Measurements from ENCODE around the gene SCIN.

Gene SCIN

DNA sequence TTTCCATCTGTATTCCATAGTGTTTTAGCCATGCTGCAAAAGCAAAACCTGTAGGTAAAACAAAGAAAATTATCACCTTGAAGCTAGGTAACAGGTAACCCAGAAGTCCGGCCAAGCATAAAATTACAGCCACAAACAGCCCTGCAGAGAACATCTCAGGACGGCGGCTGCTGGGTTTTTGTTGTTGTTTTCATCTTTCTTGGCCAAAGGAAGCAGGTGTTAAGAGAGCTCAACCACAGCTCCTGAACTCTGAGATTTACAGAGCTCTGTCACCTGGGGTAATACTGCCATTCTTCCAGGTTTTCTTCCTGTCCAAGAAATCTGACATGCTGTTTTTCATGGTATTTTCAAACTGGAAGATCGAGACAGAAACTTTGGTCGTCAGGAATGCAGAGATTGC is 847 bp upstream of the SCIN start:
- peak; percentile 68 for DNase-seq

DNA sequence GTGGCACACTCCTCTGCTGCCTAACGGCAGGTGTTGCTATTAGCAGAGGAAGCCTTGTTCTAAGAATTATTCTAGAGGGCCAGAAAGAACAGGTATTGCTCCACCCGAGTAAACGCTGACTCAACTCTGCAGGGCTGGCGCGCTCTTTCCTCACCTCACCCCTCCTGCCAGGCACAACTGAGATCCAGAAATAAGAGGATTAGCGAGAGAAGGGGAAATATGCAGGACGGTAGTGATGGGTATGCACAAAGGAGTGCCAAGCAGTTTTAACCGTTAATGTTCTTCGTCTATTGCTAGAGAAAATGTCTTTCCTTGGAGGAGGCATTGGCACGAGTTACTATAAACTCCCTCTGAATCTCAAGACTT is 369 bp upstream of the SCIN start:
- DNase-seq = peak; percentile 59

DNA sequence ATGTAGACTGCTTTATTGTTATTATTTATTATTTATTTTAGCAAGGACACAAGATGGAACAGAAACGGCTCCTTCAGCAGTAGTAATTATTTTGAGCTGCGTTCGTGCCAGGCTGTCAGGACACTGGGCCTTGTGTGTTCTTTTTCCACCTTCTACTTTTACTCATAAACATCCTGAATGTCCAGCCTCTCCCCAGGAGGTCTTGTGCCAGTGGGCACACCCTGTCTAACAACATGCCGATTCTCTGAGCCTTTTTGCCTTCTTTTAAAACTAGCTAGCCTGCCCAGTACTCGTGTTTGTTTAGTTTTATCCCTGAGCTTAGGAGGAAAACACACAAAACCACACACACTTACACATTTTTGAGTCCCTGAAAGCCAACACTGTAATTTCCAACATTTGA is 1.2 kb downstream of the SCIN start:
- no peak for DNase-seq

GRCh38 chr7:12572941-12573575 is 2.5 kb downstream of the SCIN start:
- no peak for DNase-seq

DNA sequence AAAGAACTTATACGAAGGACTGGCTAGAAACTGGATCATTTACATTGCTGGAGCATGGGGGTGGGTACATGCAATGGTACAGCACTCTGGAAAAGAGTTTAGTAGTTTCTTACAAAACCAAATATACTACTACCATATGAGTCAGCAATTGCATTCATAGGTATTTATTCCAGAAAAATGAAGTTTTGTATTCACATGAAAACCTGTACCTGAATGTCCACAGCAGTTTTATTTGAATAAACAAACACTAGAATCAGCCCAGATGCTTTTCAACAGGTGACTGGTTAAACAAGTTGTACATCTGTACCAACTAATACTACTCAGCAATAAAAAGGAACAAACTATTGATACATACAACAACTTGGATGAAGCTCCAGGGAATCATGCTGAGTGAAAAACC is 3.4 kb downstream of the SCIN start:
- DNase-seq = no peak

GRCh38 chr7:12578930-12579640 is 8.6 kb downstream of the SCIN start:
- no peak for DNase-seq

DNA sequence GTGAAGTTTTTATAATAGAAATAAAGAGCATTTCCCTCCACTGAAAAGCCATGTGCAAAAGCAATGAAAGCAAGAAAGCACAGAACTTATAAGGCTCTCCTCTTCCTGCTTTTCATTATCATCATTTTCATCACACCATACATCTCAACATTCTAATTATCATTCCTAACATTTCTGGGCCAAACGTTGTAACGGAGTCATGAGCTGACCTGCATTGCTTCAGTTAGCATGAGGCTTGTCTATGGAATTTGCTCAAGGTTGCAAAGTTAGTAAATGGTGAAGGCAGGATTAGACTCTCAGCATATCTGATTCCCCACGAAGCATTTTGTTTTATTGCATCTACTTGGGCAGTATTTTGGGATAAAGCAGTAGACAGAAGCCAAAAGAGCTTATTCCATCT is 11.4 kb downstream of the SCIN start:
- no peak for DNase-seq

GRCh38 chr7:12582362-12582761 is 11.8 kb downstream of the SCIN start:
- no peak for DNase-seq

GRCh38 chr7:12583176-12583575 is 12.7 kb downstream of the SCIN start:
- DNase-seq = no peak

GRCh38 chr7:12583922-12584321 is 13.4 kb downstream of the SCIN start:
- no peak for DNase-seq

DNA sequence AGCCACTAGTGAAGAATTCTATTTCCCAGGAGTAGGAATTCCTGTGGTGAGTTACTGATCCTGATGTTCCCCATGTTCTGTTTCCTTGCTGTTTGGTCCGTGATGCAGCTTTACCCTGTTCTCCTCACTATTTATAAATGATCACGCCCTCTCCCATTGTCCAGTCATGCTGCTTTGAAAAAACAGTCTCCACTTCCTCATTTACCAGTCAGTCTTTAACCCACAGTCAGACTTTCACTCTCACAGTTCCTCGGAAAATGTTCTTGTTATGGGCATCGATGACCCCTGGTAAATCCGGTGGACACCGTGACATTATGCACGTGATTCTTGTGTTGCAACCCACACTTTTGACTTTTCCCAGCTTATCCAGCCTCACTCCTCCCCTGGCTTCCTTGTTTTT is 14.4 kb downstream of the SCIN start:
- DNase-seq = no peak

- DNase-seq = no peak
These were observed 15.8 kb downstream of the SCIN start for GRCh38 chr7:12586271-12586670.

- DNase-seq = no peak
These were observed 17.9 kb downstream of the SCIN start for GRCh38 chr7:12588259-12588904.

GRCh38 chr7:12590559-12590958 is 20.0 kb downstream of the SCIN start:
- DNase-seq = no peak

- DNase-seq = no peak
These were observed 23.8 kb downstream of the SCIN start for GRCh38 chr7:12594122-12594897.

- no peak for DNase-seq
These were observed 24.6 kb downstream of the SCIN start for GRCh38 chr7:12595148-12595547.

DNA sequence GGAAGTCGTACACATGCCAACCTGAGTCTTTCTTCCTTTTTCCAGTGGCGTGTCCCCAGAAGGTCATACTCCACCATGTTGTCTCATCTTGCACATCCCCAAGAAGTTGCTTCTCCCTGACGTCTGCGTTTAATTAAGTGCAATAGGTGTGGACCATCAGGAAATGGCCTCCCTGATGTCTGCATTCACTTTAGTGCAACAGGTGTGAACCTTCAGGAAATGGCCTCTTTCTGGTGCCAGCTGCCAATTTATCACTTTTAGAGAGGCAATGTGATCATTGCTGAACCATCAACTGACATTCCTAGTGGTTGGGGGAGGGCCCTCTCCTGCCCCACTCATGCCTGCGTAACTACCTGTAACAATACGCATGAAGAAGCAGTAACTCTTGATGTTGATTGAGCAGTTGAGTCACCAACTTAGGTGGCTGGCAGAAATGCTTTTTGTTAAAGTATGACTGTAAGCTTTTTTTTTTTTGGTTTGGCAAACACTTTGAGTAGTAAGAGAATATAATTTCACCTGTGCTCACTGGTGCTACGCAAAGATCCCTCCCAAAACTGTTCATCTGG is 25.8 kb downstream of the SCIN start:
- DNase-seq = no peak

GRCh38 chr7:12601302-12601869 is 30.9 kb downstream of the SCIN start:
- no peak for DNase-seq

DNA sequence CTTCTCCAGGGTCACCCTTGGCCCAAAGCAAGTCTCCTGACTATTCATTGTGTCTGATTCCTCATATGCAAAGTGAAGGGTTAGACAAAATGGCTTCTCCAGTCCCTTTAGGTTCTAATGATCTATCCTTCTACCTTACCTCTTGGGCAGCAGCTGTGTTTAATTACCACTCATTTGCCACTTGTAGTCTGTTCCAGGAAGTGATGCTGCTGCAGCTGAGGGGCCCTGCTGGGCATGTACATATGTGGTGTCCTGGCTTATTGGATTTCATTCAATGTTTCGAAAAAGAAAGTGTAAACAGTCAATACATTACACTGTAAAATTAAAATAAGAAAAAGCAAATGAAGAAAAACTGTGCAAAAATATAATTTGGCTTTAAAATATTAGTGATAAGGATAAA is 36.6 kb downstream of the SCIN start:
- peak; percentile 85 for DNase-seq

GRCh38 chr7:12609561-12609960 is 39.0 kb downstream of the SCIN start:
- DNase-seq = no peak

GRCh38 chr7:12610899-12611298 is 40.4 kb downstream of the SCIN start:
- no peak for DNase-seq

- no peak for DNase-seq
These were observed 42.1 kb downstream of the SCIN start for GRCh38 chr7:12612622-12613021.

DNA sequence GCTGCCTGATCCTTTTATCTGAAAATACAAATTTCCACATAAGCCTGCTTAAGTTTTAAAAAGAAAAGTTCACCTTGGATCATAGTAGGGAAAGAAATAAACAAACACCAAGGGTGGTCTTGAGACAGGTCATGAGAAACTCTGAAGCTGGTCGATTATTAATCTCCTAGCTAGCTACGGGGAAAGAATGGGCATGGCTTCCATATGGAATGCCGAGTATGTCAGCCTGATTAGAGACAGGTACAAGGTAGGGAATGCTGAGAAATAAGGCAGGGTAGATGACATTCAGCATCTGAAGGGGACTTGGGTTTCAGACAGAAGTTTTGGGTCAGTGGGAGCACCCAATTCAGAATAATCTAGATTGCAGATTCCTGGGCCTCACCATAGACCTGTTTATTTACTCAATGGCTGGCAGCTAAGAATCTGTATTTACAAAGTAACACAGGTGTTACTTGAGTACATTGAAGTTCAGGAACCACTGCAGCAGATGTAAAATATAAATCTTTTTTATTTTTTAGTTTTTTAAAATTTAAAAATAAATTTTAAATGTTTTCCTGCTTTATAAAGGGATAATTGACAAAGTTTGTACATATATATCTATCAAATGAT is 49.0 kb downstream of the SCIN start:
- DNase-seq = no peak
